T follicular helper cell (primary cell): ENCODE data around the gene THBS3.
"Not testable (repeated sequence)": the region's sequence is repeated elsewhere in the genome, so short reads cannot be mapped to it uniquely, and the experiment has no call there.

Source experiments
- DNase-seq: peaks from one replicate; pipeline ENCODE4 v3.0.0-alpha.2; 2020; ENCODE audit warnings: low read depth

THBS3 gene

DNA sequence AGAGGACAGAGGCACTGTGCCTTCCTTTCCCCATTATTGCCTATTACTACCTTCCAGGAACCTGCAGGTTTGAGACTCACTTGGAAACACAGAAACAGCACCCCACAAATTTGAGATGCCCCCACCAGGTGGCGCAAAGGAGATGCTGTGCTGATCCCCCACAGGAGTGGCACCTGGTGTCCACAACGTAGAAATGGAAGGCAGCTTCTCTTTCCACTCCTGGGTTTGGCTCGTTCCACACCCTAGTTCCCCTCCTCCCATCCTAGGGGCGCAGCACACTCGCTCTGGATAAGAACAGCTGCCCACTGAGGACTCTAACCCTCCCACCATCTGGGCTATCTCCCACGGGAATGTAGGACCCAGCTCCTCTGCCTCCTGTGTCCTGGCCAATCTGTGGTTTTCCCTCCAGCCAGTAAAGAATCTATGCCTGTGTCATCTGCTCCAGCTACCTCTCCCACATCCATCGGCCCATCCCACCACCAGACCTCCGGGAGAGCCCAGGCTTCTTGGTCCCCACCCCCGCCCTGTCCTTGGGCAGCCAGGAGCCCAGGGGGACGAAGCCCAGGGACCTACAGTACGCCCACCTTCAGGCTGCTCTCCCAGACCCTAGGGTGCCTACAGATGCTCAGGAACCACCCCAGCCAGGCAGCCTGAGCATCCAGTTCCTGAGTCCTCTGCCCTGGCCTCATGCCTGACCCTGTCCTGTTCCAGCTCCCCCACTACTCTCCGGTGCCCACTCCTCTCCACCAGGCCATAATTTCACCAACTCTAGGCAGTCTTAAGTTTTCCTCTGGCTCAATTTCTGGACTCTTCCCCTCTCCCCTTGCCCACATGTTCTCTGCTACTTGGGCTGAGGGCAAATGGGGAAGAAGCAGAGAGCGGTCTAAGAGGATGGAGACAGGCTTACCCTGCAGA, 549 bp downstream of the THBS3 start:
- DNase-seq = peak; percentile 86

GRCh38 chr1:155205969-155206593, 1.6 kb downstream of the THBS3 start:
- DNase-seq = no peak

GRCh38 chr1:155205035-155205434, 2.7 kb downstream of the THBS3 start:
- no peak for DNase-seq

DNA sequence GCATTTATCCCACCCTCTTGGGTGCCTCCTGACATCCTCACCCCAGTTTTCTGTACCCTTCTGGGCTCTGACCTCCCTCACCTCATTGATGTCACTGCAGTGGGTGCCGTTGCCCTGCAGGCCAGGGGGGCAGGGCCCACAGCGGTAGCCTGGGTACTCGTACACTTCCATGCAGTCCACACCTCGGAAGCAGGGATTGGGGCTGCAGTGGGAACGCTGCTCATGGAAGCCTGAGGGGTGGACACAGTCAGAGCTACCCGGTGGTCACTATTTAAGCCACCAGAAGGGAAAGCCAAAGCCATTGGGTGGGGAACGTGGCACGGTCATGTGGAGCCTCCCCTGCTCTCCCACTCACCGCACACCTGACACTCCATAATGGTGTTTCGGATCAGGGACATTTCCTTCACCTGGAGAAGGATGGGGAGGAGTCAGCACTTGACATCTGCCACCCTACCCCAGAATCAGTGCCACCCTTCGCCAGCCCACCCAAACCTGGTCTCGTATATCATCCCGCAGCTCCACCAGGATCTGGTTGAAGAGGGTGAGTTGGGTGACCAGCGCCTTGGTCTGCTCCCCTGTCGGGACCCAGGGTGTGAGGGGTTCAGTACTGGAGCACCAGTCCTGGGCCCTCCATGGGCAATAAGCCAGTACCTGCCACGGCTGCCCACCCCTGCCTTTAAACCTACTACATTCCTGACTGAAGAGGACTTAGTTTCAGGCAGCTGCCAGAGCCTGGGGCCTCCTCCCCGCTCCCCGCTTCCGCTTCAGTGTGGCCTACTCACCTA, 4.8 kb downstream of the THBS3 start:
- no peak for DNase-seq

DNA sequence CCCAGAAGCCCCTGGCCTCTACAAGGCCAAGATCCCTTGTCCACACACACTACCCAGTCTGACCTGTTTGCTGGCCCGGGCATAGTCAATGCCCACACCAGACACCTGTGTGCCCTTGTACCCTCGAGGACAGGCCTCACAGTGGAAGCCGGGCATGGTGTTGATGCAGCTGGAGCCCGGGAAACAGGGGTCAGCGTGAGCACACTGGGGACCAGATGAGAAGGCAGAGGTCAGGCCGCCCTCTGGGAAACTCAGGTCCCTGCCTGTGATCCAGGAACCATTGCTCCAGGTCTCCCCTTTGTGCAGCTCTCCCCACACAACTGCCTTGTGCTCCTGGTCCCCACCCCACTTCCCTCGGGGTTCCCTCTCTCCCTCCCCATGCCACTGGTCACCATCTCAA, 5.5 kb downstream of the THBS3 start:
- DNase-seq = no peak

GRCh38 chr1:155200920-155201319, 6.8 kb downstream of the THBS3 start:
- DNase-seq = no peak

- DNase-seq = no peak
These were observed 7.9 kb downstream of the THBS3 start for GRCh38 chr1:155199792-155200191.

DNA sequence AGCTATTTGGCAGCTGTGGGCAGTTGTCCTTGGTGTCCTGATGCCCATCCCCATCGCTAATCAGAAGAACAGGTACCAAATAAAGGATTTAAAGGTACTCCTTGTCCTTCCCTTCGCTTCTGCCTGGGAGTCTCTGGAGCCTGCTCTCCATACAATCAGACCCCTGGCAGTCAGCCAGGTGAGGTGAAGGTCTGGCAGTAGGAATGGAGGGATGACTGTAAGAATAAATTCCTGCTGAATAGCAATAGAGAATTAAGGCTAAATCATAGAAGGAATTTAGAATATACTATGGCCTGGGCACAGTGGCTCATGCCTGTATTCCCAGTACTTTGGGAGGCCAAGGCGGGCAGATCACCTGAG, 9.2 kb downstream of the THBS3 start:
- no peak for DNase-seq

- no peak for DNase-seq
These were observed 9.7 kb downstream of the THBS3 start for GRCh38 chr1:155197901-155198546.

DNA sequence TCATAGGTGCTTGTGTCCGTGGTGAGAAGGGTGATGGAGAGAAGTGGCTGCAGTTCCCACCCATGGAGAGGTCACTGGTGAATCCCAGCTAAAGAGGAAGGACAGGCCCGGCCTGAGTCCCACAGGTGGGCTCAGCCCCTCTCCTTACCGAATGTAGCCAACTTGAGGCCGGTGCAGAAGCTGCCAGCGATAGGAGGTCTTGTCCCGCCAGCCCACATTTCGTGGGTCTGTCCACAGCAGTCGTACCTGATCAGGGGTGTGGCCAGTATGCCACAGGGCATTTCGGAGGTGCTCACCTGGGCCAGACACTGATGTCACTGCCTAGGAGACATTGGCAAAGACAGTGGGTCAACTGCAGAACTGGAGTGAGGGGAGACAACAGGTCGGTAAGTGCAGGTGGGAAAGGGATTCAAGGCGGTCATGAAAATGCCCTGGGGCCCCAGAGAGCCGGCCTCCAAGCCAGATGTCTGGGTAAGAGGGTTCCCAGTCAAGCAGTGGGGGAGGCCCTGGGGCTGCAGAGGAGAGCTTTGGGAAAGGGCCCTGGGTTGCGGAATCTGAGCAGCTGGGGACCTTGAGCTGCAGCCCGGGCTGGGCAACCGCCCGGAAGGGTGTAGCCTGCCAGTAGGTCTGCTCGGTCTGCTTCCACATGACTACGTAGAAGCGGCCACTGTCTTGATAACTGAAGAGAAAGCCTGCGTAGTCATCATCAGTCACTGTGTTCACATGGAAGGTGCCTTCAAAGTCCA, 10.6 kb downstream of the THBS3 start:
- no peak for DNase-seq

GRCh38 chr1:155196103-155196892, 11.4 kb downstream of the THBS3 start:
- DNase-seq = no peak

DNA sequence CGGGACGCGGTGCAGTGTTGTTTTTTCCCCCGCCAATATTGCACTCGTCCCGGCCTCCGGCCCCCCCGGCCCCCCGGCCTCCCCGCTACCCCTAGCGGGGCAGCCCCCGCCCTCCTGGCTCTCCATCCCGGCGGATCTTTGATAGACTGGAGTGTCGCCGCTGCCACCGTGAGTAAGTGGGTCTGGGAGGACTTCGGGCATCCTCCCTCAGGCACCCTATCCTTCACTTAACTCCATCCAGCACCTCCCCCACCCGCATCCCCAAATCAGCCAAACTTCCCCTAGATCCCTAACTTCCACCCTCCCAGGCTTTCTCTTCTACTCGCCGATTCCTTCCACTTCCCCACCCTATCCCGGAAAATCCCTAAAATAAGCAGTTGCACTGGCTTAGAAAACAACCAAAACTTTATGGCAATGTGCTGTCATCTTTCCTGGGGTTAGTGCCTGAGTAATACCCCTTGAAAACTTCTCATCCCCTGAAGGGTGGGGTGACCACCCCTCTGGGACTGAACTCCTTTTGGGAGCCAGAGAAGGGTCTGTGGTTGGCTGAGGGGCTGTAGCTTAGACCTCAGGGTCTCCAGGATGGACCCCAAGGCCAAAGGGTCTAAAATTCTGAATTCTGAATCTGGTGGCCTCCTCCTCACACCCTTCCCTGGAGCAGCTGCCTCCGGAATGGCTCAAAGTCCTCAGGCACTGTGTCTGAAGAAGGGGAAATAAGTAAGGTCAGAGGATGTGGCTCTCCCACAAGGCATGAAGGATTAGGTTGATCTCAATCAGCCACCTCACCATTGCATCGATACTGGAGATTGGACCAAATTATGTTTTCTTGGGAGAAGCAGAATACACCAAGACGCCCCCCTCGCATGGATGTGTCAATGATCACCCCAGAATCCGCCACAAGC, 12.2 kb downstream of the THBS3 start:
- DNase-seq = no peak

DNA sequence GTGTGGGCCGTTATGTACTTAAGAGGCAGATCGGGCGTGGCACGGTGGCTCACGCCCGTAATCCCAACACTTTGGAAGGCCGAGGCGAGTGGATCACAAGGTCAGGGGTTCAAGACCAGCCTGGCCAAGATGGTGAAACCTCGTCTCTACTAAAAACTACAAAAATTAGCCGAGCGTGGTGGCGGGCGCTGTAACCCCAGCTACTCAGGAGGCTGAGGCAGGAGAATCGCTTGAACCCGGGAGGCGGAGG, 13.8 kb downstream of the THBS3 start:
- DNase-seq = not testable (repeated sequence)

DNA sequence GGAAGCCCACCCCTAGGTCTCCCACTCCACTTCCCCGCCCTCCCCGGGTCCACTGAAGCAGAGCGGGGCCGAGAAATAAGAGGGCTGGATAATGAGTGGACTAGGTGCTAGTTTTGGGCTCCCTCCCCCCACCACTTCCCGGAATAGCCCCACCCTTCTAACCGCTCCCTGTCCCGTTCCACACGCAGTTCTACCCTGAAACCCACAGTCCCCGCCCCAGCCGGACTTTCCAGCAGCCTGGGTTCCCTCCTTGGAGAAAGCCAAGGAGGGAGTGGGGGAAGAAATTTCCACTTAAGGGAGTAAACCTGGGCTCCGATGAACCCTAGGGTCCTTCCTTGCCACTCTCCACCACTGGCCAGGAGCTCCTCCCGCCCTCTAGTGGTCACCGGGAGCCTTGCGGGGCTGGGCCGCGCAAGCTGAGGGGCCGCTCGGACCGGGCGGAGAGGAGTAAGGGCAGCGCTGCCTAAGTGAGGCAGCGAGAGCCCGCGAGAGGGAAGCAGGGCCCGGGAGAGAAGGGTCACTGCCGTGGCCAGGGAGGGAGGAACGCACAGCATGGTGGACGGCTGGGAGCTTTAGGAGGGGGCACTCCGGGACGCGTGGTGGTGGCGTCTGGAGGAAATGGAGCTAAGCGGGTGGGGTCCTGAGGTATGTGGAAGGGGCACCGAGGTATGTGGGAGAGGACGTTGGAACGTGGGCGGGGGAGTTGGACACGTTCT, 14.3 kb downstream of the THBS3 start:
- DNase-seq = peak; percentile 39

DNA sequence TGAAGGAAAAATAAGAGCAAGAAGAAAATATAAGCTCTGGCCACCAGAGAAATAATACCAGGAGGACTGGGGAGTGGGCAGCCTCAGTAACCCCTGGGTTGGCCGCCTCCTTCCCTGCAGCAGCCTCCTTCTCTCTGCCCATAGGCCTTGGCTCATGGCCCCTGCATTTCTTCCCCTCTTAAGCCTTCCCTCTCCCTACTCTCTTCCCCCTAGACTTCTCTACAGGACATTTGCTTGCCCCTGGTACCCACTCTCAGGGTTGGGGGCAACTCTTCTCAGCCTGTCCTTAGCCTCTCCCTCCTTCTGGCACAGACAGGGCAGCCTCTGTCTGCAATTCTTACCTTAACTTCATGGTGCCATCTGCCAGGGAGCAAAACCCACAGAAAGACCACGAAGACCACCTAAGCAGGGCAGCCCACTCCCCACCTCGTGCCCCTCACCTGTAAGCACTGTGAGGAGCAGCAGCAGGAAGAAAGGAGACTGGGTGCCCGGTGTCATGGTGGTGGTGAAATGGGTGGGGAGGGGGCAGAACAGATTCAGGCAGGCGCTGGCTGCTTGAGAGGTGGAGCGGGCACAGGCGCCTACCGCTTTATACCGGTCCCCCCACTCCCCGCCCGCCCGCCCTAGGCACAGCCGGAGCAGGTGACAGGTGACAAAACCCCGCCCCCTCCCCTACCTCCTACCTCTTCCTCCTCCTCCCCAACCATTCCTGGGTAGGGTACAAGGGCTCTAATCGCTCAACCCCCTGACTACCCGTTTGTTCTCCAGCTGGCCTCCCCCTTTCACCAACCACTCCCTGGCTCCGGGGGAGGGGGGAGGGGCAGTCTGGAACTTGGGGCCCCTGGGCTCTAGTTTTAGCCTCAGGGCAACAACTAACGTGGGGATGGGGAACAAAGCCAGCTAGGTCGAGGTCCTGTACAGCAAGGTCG, 15.1 kb downstream of the THBS3 start:
- DNase-seq = no peak

DNA sequence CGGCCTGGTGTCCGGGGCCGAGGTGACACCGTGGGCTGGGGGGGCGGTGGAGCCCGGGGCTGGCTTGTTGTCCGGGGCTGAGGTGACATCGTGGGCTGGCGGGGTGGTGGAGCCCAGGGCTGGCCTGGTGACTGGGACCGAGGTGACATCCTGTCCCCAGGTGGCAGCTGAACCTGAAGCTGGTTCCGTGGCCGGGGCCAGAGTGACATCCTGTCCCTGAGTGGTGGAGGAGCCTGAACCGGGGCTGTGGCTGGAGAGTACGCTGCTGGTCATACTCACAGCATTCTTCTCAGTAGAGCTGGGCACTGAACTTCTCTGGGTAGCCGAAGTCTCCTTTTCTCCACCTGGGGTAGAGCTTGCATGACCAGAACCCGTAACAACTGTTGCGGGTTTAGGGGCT, 15.8 kb downstream of the THBS3 start:
- DNase-seq = no peak

GRCh38 chr1:155189926-155190325, 17.8 kb downstream of the THBS3 start:
- DNase-seq = not testable (repeated sequence)

GRCh38 chr1:155188268-155188667, 19.4 kb downstream of the THBS3 start:
- no peak for DNase-seq
